GM12801 (cell line): Measurements from ENCODE around the gene GJA10.

Experiments used
- CTCF ChIP-seq: IDR thresholded peaks from one replicate; pipeline ENCODE4 v1.5.1; 2011; ENCODE audit warnings: control low read depth; ENCODE audit not compliant: insufficient read length; ENCODE audit errors: extremely low read depth

The GJA10 gene

GRCh38 chr6:89873721-89874120, 20.5 kb upstream of the GJA10 start:
- TF ChIP-seq CTCF, result no peak

GRCh38 chr6:89874438-89874837, 19.8 kb upstream of the GJA10 start:
- TF ChIP-seq CTCF, result no peak

DNA sequence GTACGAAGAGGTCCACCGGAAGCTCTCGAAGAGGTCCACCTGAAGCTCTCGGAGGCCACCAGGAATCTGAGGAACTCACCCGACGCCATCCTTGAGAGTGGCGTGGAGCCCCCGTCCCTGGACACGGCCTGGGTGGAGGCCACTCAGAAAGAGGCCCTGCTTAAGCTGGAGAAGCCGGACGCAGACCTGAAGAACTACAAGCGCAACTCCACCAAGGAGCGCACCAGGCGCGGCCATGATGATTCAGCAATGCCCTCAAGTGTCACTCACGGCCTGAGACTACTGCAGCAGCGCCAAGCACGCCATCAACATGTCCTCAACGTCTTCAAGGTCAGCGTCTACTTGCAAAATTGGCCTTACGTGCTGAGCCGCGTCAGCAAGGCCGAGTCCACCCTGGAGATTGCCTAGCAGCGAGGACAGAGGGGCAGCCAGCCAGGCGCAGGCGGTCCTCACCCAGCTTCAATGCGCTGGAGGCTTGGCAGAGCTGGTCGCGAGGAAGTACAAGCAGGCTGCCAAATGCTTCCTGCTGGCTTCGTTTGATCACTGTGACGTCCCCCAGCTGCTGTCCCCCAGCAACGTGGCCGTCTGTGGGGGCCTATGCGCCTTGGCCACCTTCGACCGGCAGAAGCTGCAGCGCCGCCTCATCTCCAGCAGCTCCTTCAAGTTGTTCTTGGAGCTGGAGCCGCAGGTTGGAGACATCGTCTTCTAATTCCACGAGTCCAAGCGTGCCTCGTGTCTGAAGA, 7.7 kb upstream of the GJA10 start:
- TF ChIP-seq CTCF, result no peak

DNA sequence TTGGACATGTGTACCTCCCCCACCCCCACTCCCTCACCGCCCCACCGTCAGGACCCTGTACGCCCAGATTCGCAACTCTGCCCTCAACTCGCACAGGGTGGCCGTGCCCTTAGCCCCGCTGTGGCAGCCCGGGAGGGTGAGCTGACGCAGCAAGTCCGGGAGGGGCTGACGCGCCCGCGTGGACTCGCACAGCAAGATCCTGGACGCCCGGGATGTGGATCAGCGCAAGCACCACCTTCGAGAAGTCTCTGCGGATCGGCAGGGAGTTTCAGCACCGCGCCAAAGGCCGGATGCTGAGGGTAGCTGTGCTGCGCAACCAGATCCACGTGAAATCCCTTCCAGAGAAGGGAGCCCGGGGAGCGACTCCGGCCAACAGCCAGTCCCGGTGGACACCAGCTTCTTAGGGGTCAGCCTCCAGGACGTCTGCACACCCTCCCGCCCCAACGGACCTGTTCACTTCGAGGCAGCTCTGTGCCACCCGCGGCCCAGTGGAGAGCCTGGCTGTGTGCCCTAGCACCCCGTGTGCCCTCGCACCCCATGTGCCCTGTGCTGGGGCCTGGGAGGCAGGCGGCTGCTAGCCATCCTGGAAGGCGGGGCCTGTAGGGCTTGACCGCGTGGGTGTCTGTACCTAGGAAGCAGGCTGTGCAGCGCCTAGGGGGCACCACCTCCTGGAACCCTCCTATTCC, 6.7 kb upstream of the GJA10 start:
- TF ChIP-seq CTCF, result no peak

DNA sequence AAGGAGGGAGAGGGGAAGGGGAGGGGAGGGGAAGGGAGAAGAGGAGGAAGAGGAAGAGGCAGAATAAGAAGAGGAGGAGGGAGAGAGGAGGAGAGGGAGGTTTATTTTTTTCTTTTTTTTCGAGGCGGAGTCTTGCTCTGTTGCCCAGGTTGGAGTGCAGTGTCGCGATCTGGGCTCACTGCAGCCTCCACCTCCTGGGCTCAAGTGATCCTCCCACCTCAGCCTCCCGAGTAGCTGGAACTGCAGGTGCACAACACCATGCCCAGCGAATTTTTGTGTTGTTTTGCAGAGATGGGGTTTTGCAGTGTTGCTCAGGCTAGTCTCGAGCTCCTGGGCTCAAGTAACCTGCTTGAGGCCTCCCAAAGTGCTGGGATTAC, 6.1 kb upstream of the GJA10 start:
- TF ChIP-seq CTCF, result no peak

- TF ChIP-seq CTCF, result no peak
These were observed 5.4 kb upstream of the GJA10 start for GRCh38 chr6:89888871-89889270.

- no peak for TF ChIP-seq CTCF
These were observed 1.1 kb downstream of the GJA10 start for GRCh38 chr6:89895276-89895874.
